ENCODE data around the gene CORO2A. TPM values are rescaled to one million over a fixed set of nuclear protein-coding genes. Genes with fewer than 3 reads are reported as not detected.

Gene CORO2A
- total and polyA plus RNA-seq, 10 of the 15 experiments (the other 5 are each of a cell fraction or from before 2014, with no cell fraction given), result 1.0 to 5.3 (median 3.5) TPM

DNA sequence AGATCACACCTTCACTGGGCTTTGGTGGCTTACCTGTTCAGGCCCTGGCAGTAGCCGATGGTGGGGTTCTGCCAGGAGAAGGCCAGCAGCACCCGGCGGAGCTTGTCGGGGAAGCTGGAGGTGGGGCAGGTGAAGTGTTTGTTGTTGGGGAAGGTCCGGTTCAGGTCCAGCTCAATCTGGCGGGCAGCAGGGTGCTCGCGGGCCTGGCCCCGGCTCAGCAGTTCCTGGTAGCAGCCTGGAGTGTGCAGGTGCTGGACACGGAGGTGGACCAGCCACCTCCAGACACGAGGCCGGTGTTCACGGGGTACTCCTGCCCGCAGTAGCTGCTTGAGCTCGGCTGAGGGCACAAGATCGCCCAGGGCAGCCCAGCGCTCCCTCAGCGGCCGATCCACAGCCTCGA, 16.2 kb upstream of the CORO2A start:
- no TSS peak for BruUV-seq (replicated peaks)
- ChIA-PET RAD21 (ENCODE audit: unreplicated experiment) (interaction anchor here (1.1 to 1.4 kb wide), 2 partner anchors 15 to 89 kb away, joined by 3 read pairs; partner anchors contain the start of gene TRIM14), POLR2A (no interaction called here), SMC1A (ENCODE audit: uncharacterized antibody, unreplicated experiment) (interaction anchor here (1.0 to 5.8 kb wide), 3 partner anchors 15 to 132 kb away, joined by 3 to 22 read pairs (median 3); partner anchors contain the start of gene TBC1D2), CTCF (interaction anchor here (1.2 to 4.4 kb wide), 4 partner anchors 9 to 134 kb away, joined by 3 to 24 read pairs (median 4); partner anchors contain the start of gene TBC1D2)
- H3K79me2 ChIP-seq (ENCODE audit: control insufficient read depth, insufficient read depth, low read length), result no peaks in the 10 kb centered on the region
- no peak for TF ChIP-seq ZNF622 (IDR thresholded peaks at IDR 0.05)
- no peak for TF ChIP-seq BACH1 (IDR thresholded peaks at IDR 0.05; ENCODE audit: borderline replicate concordance)
- TF ChIP-seq ETV6 (conservative IDR thresholded peaks at IDR 0.05 in 1 of 2, IDR thresholded peaks at IDR 0.05 in 1 of 2; ENCODE audit: borderline replicate concordance in 1 of 2, low read depth in 1 of 2), result no peak
- TF ChIP-seq, protein P1, sequence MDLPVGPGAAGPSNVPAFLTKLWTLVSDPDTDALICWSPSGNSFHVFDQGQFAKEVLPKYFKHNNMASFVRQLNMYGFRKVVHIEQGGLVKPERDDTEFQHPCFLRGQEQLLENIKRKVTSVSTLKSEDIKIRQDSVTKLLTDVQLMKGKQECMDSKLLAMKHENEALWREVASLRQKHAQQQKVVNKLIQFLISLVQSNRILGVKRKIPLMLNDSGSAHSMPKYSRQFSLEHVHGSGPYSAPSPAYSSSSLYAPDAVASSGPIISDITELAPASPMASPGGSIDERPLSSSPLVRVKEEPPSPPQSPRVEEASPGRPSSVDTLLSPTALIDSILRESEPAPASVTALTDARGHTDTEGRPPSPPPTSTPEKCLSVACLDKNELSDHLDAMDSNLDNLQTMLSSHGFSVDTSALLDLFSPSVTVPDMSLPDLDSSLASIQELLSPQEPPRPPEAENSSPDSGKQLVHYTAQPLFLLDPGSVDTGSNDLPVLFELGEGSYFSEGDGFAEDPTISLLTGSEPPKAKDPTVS (IDR thresholded peaks at IDR 0.05; ENCODE audit: low read depth, low read length), result no peak
- TF ChIP-seq, protein P2, sequence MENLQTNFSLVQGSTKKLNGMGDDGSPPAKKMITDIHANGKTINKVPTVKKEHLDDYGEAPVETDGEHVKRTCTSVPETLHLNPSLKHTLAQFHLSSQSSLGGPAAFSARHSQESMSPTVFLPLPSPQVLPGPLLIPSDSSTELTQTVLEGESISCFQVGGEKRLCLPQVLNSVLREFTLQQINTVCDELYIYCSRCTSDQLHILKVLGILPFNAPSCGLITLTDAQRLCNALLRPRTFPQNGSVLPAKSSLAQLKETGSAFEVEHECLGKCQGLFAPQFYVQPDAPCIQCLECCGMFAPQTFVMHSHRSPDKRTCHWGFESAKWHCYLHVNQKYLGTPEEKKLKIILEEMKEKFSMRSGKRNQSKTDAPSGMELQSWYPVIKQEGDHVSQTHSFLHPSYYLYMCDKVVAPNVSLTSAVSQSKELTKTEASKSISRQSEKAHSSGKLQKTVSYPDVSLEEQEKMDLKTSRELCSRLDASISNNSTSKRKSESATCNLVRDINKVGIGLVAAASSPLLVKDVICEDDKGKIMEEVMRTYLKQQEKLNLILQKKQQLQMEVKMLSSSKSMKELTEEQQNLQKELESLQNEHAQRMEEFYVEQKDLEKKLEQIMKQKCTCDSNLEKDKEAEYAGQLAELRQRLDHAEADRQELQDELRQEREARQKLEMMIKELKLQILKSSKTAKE (IDR thresholded peaks at IDR 0.05; ENCODE audit: low read depth, poor library complexity, severe bottlenecking), result no peak
- TF ChIP-seq ESRRA (IDR thresholded peaks at IDR 0.05; ENCODE audit: low read length), result no peak
- H3K27me3 ChIP-seq (replicated peaks in 1 of 2; ENCODE audit: control insufficient read depth in 2 of 2, insufficient read depth in 2 of 2, low read length in 1 of 2), result no peaks in the 10 kb centered on the region; a peak in 1 of 4 replicates
- H3K36me3 ChIP-seq (ENCODE audit: control insufficient read depth in 2 of 2, insufficient read depth in 2 of 2, low read length in 1 of 2), result no peaks in the 10 kb centered on the region
- no peak overlapping the region for H3K27ac ChIP-seq (ENCODE audit: control insufficient read depth, insufficient read depth)
- no peaks in the 10 kb centered on the region for H3K9me3 ChIP-seq (replicated peaks; ENCODE audit: control insufficient read depth, insufficient read depth, low read length)
- FAIRE-seq (no peak), DNase-seq (ENCODE audit: low read depth, low spot score) (no peak), ATAC-seq (no peak)
- no peaks in the 10 kb centered on the region for H4K20me1 ChIP-seq (ENCODE audit: control insufficient read depth, insufficient read depth)
- no peak overlapping the region for H2AFZ ChIP-seq (ENCODE audit: control insufficient read depth, low read depth, low read length)
- 71% methylated on average over 20 of the region's 20 CpGs for WGBS (ENCODE audit: insufficient coverage, insufficient replicate concordance, low lambda C conversion rate, missing lambda C conversion rate)
- H3K9ac ChIP-seq (ENCODE audit: control insufficient read depth, insufficient read depth, low read length), result no peak overlapping the region
- H3K4me2 ChIP-seq (ENCODE audit: control insufficient read depth, insufficient read depth), result no peak overlapping the region
- no peaks in the 10 kb centered on the region; the same call in 1 of the 2 replicates for H3K4me1 ChIP-seq (ENCODE audit: control insufficient read depth, insufficient read depth, low read length)
- intact Hi-C loops (cut with micrococcal nuclease; ENCODE audit: unreplicated experiment) (no loop called here), in situ Hi-C loops (cut with MboI) (no loop called here)
- no peak overlapping the region for H3K4me3 ChIP-seq
